HG03045 (cell line): ENCODE results near the gene MYH11.
"Not testable (repeated sequence)": the region's sequence is repeated elsewhere in the genome, so short reads cannot be mapped to it uniquely, and the experiment has no call there.

Experiments
- ATAC-seq: cut with Tn5 transposase; IDR thresholded peaks from one replicate; pipeline ENCODE4 v1.9.1; 2021; ENCODE audit warnings: mild to moderate bottlenecking, moderate library complexity; ENCODE audit not compliant: unreplicated experiment

The MYH11 gene

DNA sequence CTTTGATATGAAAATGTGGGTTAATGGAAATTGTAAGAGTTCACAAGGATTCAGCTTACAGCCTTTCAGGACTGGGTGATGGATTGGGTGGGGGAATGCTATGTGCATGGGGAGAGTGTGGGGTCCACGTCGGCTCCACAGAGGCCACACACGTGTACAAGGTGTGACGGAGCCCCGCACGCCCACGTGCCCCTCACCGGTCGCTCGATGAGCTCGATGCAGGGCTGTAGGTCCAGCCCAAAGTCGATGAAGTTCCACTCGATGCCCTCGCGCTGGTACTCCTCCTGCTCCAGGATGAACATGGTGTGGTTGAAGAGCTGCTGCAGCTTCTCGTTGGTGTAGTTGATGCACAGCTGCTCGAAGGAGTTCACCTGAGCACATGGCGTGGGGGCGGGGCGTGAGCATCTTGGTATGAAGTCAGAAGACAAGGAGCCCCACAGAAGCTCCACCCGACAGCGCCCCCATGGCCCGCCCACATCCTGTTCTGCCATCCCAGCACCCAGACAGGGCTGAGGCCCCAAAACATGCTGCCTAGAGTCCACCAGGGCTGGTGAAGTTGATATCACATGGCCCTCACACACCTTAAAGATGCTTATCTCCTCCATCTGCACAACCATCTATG is 99.1 kb downstream of the MYH11 start:
- ATAC-seq: no peak

DNA sequence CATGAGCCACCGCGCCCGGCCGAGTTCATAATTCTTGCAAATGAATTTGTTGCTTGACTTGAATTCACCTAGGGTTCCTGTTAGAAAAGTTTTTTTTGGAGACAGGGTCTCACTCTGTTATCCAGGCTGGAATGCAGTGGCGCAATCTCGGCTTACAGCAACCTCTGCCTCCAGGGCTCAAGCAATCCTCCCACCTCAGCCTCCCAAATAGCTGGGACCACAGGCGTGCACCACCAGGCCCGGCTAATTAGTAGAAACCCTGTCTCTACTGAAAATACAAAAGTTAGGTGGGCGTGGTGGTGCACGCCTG is 99.8 kb downstream of the MYH11 start:
- no peak for ATAC-seq

GRCh38 chr16:15754821-15755534 is 101.8 kb downstream of the MYH11 start:
- no peak for ATAC-seq

- ATAC-seq: no peak
Measured at GRCh38 chr16:15752717-15753488, 103.9 kb downstream of the MYH11 start.

- ATAC-seq: no peak
Measured at GRCh38 chr16:15751940-15752339, 104.9 kb downstream of the MYH11 start.

DNA sequence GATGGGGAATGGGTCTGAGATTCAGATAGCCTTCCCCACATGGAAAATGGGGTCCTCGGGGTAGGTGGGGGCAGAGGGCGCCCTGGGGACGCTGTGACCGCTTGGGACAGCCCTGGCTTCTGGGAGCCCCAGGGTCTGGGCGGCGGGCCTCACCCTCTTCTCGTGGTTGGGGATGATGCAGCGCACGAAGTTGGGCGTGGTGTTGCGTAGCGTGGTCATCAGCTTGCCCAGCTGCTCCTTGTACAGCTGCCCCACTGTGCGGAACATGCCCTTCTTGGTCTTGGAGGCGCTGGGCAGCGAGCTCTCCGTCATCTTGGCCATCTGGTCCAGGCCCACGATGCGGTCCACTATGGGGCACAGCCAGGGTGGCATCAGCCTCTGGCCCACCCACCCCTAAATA is 106.8 kb downstream of the MYH11 start:
- no peak for ATAC-seq

GRCh38 chr16:15749371-15749770 is 107.5 kb downstream of the MYH11 start:
- ATAC-seq: no peak

DNA sequence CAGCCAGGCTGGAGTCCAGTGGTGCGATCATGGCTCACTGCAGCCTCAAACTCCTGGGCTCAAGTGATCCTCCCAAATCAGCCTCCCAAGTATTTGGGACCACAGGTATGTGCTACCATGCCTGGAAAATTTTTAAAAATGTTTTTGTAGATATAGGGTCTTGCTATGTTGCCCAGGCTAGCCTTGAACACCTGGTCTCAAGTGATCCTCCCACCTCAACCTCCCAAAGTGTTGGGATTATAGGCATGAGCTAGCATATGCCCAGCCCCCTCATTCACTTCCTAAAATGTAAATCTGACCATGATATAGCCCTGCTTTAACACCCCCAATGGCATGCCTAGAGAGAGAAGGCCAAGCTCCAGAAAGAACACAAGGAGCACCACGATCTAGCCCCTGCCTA is 108.2 kb downstream of the MYH11 start:
- ATAC-seq: no peak

DNA sequence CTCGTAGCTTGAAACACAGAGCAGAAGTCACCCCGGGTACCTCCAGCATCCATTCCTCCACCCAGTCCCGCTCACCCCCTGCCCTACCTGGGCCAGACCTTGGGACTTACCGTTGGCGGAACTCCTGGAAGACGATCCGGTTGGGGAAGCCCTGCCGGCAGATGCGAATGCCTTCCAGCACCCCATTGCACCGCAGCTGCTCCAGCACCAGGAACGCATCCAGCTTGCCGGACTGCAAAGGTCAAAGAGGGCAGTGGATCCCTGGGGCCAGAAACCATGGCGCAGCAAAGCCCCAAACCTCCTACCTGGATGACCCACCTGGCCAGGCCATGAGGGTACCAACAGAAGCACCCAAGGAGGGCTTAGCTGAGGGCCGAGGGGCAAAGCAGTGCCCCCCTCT is 108.9 kb downstream of the MYH11 start:
- ATAC-seq: no peak

GRCh38 chr16:15746332-15746731 is 110.5 kb downstream of the MYH11 start:
- no peak for ATAC-seq

GRCh38 chr16:15743657-15744056 is 113.2 kb downstream of the MYH11 start:
- ATAC-seq: no peak

- ATAC-seq: no peak
Measured at GRCh38 chr16:15742716-15743115, 114.1 kb downstream of the MYH11 start.

DNA sequence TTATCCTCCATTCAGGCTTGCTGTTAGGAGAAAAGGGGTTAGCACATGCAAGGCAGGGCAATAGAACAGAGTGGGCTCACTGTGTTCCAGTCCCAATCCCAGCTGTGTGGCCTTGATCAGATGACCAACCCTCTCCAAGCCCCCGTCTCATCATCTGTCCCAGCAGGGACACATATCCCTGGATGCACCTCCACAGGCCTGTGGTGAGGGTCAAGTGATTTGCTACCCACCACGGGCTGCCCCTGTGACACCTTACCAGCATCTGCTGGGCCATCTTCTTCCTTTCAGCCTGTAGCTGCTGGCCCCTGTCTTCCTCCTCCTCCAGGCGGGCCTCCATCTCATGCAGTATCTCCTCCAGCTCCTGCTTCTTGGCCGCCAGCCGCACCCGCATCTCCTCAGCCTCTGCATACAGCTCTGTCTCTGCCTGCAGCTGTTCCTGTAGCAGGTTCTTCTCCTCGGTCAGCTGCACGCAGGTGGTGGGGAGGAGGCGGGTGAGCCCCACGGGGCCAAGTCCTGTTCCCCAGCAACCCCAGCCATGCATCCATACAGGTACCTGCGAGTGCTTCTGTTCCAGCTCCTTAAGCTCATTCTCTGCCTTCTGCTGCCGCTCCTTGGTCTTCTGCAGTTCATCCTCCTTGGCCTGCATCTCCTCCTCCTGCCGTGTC is 115.5 kb downstream of the MYH11 start:
- ATAC-seq: no peak

DNA sequence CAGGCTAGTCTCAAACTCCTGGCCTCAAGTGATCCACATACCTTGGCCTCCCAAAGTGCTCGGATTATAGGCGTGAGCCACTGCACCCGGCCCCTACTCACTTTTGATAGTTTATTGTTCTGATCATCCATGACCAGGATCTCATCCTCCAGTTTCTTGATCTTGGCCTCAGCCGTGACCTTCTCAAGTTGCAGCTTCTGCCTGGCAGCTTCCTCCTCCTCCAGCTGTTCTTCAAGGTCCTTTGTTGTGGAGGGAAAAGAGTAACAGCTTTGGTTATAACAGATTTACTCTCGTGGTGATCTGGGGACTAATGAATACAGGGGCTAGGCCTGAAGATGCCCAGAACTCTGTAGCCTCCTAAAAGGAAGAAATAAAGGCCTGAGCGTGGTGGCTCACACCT is 116.9 kb downstream of the MYH11 start:
- ATAC-seq: no peak

GRCh38 chr16:15739464-15739863 is 117.4 kb downstream of the MYH11 start:
- ATAC-seq: no peak

GRCh38 chr16:15737140-15737644 is 119.6 kb downstream of the MYH11 start:
- no peak for ATAC-seq

DNA sequence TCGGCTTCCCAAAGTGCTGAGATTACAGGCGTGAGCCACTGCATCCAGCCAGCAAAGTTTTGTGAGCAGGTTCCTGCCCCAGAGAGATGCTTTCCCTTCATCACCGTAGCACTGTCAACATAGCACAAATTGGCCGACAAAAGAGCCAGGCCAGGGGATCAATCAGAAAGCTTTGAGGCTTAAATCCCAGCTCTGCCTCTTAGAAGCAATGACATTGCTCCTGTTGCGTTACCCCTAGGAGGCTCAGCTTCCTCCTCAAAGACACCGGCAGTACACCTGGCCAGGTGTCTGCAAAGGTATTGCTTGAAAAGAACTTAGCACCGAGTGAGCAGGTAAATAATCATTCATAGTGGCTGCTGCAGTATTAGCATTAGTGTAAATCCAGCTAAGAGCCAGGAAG is 120.3 kb downstream of the MYH11 start:
- no peak for ATAC-seq

GRCh38 chr16:15735610-15736009 is 121.2 kb downstream of the MYH11 start:
- ATAC-seq: no peak

- no peak for ATAC-seq
Measured at GRCh38 chr16:15732416-15732815, 124.4 kb downstream of the MYH11 start.

GRCh38 chr16:15729152-15729551 is 127.7 kb downstream of the MYH11 start:
- no peak for ATAC-seq

- not testable (repeated sequence) for ATAC-seq
Measured at GRCh38 chr16:15727697-15728096, 129.1 kb downstream of the MYH11 start.
